GM12875 (cell line): ENCODE data around the gene VCL.
"Not testable (repeated sequence)": the region's sequence is repeated elsewhere in the genome, so short reads cannot be mapped to it uniquely, and the experiment has no call there.

Experiments
- H3K4me3 ChIP-seq: one replicate; pipeline ENCODE4 v1.5.1; 2011; ENCODE audit warnings: low read depth, low read length, control low read depth
- TF ChIP-seq, protein P1 (sequence below): IDR thresholded peaks from 2 replicates; pipeline ENCODE4 v1.5.1; 2011; ENCODE audit warnings: low read depth, mild to moderate bottlenecking, control low read depth, inconsistent platforms, low read length, moderate library complexity, borderline replicate concordance; ENCODE audit not compliant: insufficient read depth

Gene VCL

DNA sequence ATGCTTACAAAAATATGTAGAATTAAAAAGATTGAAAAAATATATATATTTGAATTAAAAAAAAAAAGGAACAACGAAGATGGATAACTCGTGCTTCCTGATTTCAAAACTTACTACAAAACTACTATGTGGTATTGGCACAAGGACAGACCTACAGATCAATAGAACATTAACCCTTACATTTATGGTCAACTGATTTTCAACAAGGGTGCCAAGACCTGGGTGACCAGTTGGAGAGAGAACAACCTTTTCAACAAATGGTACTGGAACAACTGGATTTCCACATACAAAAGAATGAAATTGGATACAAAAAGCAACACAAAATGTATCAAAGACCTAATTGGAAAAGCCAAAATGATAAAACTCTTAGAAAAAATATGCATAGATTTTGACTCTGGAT, 142.6 kb downstream of the VCL start:
- no peak overlapping the region for H3K4me3 ChIP-seq
- TF ChIP-seq, protein P1, sequence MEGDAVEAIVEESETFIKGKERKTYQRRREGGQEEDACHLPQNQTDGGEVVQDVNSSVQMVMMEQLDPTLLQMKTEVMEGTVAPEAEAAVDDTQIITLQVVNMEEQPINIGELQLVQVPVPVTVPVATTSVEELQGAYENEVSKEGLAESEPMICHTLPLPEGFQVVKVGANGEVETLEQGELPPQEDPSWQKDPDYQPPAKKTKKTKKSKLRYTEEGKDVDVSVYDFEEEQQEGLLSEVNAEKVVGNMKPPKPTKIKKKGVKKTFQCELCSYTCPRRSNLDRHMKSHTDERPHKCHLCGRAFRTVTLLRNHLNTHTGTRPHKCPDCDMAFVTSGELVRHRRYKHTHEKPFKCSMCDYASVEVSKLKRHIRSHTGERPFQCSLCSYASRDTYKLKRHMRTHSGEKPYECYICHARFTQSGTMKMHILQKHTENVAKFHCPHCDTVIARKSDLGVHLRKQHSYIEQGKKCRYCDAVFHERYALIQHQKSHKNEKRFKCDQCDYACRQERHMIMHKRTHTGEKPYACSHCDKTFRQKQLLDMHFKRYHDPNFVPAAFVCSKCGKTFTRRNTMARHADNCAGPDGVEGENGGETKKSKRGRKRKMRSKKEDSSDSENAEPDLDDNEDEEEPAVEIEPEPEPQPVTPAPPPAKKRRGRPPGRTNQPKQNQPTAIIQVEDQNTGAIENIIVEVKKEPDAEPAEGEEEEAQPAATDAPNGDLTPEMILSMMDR = no peak

DNA sequence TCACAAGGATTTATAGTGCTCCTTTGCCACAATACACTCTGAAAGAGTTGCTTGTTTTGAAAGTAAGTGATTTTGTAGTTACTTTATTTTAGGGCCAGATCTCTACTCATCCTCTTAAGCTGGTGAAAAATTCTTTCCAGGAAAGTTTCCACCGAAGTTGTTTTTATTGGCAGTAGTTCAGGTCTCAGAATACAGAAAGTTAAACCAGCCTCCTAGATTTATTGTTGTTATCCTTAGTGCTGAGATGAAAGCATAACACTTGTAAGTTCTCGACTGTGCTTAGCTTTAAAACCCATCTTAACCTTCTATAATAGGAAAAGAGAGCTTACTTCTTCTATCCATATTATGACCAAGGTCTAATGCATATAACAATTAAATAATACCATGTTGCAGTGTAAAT, 147.2 kb downstream of the VCL start:
- TF ChIP-seq, protein P1 = no peak
- no peak overlapping the region for H3K4me3 ChIP-seq

DNA sequence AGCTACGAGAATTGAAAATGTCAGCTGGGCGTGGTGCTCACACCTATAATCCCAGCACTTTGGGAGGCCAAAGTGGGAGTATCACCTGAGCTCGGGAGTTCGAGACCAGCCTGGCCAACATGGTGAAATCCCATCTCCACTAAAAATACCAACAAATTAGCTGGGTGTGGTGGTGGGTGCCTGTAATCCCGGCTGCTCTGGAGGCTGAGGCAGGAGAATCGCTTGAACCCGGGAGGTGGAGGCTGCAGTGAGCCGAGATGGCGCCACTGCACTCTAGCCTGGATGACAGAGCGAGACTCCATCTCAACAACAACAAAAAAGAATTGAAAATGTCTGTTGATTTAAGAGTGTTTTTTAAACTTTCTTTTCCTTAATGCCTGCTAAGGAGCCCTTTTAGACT, 149.1 kb downstream of the VCL start:
- H3K4me3 ChIP-seq = not testable (repeated sequence)

GRCh38 chr10:74150204-74150989, 152.5 kb downstream of the VCL start, which contains the start of gene AP3M1:
AP3M1 (minus strand) TSS chr10:74150828; CDS start chr10:74138379, 12,449 bp downstream.
- TF ChIP-seq, protein P1 = no peak
- H3K4me3 ChIP-seq = peak within 1 kb of the TSS; percentile 100

GRCh38 chr10:74150990-74151878, 153.3 kb downstream of the VCL start, which contains the start of gene ADK:
ADK (plus strand) TSS chr10:74151221; CDS start chr10:74151279, 58 bp downstream.
- TF ChIP-seq, protein P1 = peak; percentile 47
- H3K4me3 ChIP-seq = peak within 1 kb of the TSS; percentile 100

DNA sequence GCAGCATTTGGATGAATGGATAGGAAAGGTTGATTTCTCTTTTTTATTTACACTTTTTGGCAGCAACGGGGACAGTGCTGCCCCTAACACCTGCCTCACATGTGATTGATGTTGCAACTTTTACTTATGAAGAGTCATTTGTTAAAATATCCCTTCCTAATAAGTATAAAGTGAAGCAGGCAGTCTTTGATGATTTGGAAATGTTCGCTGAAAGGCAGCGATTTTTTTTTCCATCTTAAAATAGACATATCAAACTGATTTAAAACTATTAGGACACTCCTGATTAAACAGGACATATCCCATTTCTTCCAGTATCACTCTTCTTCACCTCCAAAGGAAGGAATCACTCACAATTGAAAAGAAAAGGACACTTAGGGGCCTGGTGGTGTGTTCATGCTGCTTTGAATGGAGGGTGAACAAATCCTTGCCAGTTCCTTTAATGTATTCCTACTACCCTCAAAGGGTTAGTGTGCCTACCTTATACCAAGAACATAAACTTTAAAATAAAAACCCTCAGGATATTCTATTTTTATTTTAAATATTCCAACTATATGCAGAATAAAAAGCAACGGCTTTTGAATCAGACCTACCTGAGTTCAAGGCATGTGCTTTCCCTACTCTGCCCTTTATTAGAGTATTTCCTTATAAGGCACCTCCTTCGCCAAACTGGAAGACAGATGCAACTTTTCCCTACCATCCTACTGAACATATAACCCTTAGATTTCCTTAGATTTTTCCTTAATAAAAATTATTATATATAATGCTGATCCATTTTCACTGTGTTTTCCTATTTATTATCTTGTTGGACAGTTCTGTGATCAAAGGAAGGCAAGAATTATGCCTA, 154.2 kb downstream of the VCL start:
- H3K4me3 ChIP-seq = peak overlapping the region; percentile 100
- TF ChIP-seq, protein P1 = no peak

- TF ChIP-seq, protein P1 = no peak
- H3K4me3 ChIP-seq = no peak overlapping the region
Measured at GRCh38 chr10:74153123-74153522, 155.2 kb downstream of the VCL start.
